ENCODE measurements around the gene TULP4. TPM values are rescaled to one million over a fixed set of nuclear protein-coding genes. Genes with fewer than 3 reads are reported as not detected.
"Not testable (repeated sequence)": the region's sequence is repeated elsewhere in the genome, so short reads cannot be mapped to it uniquely, and the experiment has no call there.

Gene TULP4
- total and polyA plus RNA-seq, 10 donors, result 1.8 to 143 (median 78.1) TPM

- no peak for DNase-seq
- peaks cover 0 to 22% (median 10%) of the 10 kb centered on the region in 6 donors for H3K4me1 ChIP-seq
- H3K36me3 ChIP-seq, result no peaks in the 10 kb centered on the region
Observed at GRCh38 chr6:158402184-158402583, 89.9 kb downstream of the TULP4 start.

GRCh38 chr6:158405321-158405831 is 93.1 kb downstream of the TULP4 start:
- peaks cover 8 to 21% (median 15%) of the 10 kb centered on the region in 6 donors for H3K4me1 ChIP-seq
- H3K9me3 ChIP-seq; H3K27ac ChIP-seq; intact Hi-C loops (cut with DNase I; ENCODE audit: low total_unique reads); H3K4me3 ChIP-seq; H3K27me3 ChIP-seq (replicated peaks in 1 of 7); DNase-seq; H3K36me3 ChIP-seq: not testable (repeated sequence)
- 81 to 84% (median 82%) methylated on average over 12 of the region's 12 CpGs for WGBS, 5 donors

More at GRCh38 chr6:158402184-158402583, 89.9 kb downstream of the TULP4 start:
- no peaks in the 10 kb centered on the region for H3K27me3 ChIP-seq (replicated peaks in 1 of 7)
- no peaks in the 10 kb centered on the region for H3K9me3 ChIP-seq
- intact Hi-C loops (cut with DNase I; ENCODE audit: low total_unique reads), result no loop called here
- H3K27ac ChIP-seq, result no peak overlapping the region
- TF ChIP-seq POLR2AphosphoS5 (IDR thresholded peaks at IDR 0.05) (no peak), POLR2A (IDR thresholded peaks at IDR 0.05) (no peak), CTCF (IDR thresholded peaks at IDR 0.05 in 8 of 11, conservative IDR thresholded peaks at IDR 0.05 in 3 of 11) (no peak)
- no peak overlapping the region for H3K4me3 ChIP-seq

GRCh38 chr6:158405933-158406332 is 93.7 kb downstream of the TULP4 start:
- WGBS, 5 donors, result 88 to 97% (median 97%) methylated on average over 2 of the region's 2 CpGs
- Histone ChIP-seq H3K4me3 (no peak overlapping the region), H3K27ac (no peak overlapping the region), H3K36me3 (no peaks in the 10 kb centered on the region), H3K9me3 (no peaks in the 10 kb centered on the region), H3K27me3 (replicated peaks in 1 of 7) (no peaks in the 10 kb centered on the region), H3K4me1 (peaks cover 8 to 22% (median 15%) of the 10 kb centered on the region in 6 donors)
- DNase-seq, result no peak
- intact Hi-C loops (cut with DNase I; ENCODE audit: low total_unique reads), result no loop called here
- TF ChIP-seq CTCF (IDR thresholded peaks at IDR 0.05 in 8 of 11, conservative IDR thresholded peaks at IDR 0.05 in 3 of 11), result no peak
- no peak for TF ChIP-seq POLR2A (IDR thresholded peaks at IDR 0.05)
- TF ChIP-seq POLR2AphosphoS5 (IDR thresholded peaks at IDR 0.05), result no peak

- no peak for TF ChIP-seq POLR2A (IDR thresholded peaks at IDR 0.05)
- no peak for TF ChIP-seq CTCF (IDR thresholded peaks at IDR 0.05 in 8 of 11, conservative IDR thresholded peaks at IDR 0.05 in 3 of 11)
- no peak for TF ChIP-seq POLR2AphosphoS5 (IDR thresholded peaks at IDR 0.05)
- DNase-seq, result no peak
- Histone ChIP-seq H3K4me1 (peaks cover 8 to 22% (median 15%) of the 10 kb centered on the region in 6 donors), H3K27ac (no peak overlapping the region), H3K36me3 (no peaks in the 10 kb centered on the region), H3K9me3 (no peaks in the 10 kb centered on the region), H3K27me3 (replicated peaks in 1 of 7) (no peaks in the 10 kb centered on the region), H3K4me3 (no peak overlapping the region)
- intact Hi-C loops (cut with DNase I; ENCODE audit: low total_unique reads), result no loop called here
- 63 to 75% (median 67%) methylated on average over 2 of the region's 2 CpGs for WGBS, 5 donors
Observed at GRCh38 chr6:158406736-158407135, 94.5 kb downstream of the TULP4 start.

GRCh38 chr6:158408013-158408412 is 95.7 kb downstream of the TULP4 start:
- TF ChIP-seq POLR2AphosphoS5 (IDR thresholded peaks at IDR 0.05) (no peak), CTCF (IDR thresholded peaks at IDR 0.05 in 8 of 11, conservative IDR thresholded peaks at IDR 0.05 in 3 of 11) (no peak), POLR2A (IDR thresholded peaks at IDR 0.05) (no peak)
- 93 to 98% (median 96%) methylated on average over 9 of the region's 9 CpGs for WGBS, 5 donors
- Histone ChIP-seq H3K36me3 (peaks cover 0 to 5% (median 0%) of the 10 kb centered on the region in 6 donors), H3K27ac (no peak overlapping the region), H3K9me3 (no peaks in the 10 kb centered on the region), H3K4me1 (peaks cover 8 to 22% (median 15%) of the 10 kb centered on the region in 6 donors), H3K27me3 (replicated peaks in 1 of 7) (no peaks in the 10 kb centered on the region), H3K4me3 (no peak overlapping the region)
- no peak for DNase-seq
- intact Hi-C loops (cut with DNase I; ENCODE audit: low total_unique reads), result no loop called here
